Activated naive CD8-positive, alpha-beta T cell treated with anti-CD3 and anti-CD28 coated beads, Interleukin-2, amount 50 U/mL, for 24 hours (primary cell): ENCODE data around the gene MGP.

Experiments used
- ATAC-seq: fragments of 150-1000 bp; cut with Tn5 transposase; one replicate; pipeline ENCODE4 v1.10.0; 2021
- DNase-seq: peaks from one replicate; pipeline ENCODE4 v3.0.0; 2021
- H3K27ac Mint-ChIP-seq: one replicate; pipeline ENCODE4 v1.8.0; 2021; ENCODE audit warnings: mild to moderate bottlenecking, mixed read lengths
- H3K27me3 Mint-ChIP-seq: one replicate; pipeline ENCODE4 v1.8.0; 2021; ENCODE audit warnings: mixed read lengths
- H3K36me3 Mint-ChIP-seq: one replicate; pipeline ENCODE4 v1.8.0; 2021; ENCODE audit warnings: low read depth, mixed read lengths
- H3K4me1 Mint-ChIP-seq: one replicate; pipeline ENCODE4 v1.8.0; 2021; ENCODE audit warnings: mixed read lengths
- H3K4me3 Mint-ChIP-seq: one replicate; pipeline ENCODE4 v1.8.0; 2021; ENCODE audit warnings: mild to moderate bottlenecking, moderate library complexity, mixed read lengths
- H3K9me3 Mint-ChIP-seq: one replicate; pipeline ENCODE4 v1.8.0; 2021; ENCODE audit warnings: mixed read lengths

MGP gene

GRCh38 chr12:14836336-14837210 lies 49.1 kb downstream of the MGP start:
- DNase-seq: no peak
- Mint-ChIP-seq H3K27ac (no peak overlapping the region), H3K4me1 (no peaks in the 10 kb centered on the region), H3K36me3 (no peaks in the 10 kb centered on the region), H3K9me3 (no peaks in the 10 kb centered on the region), H3K27me3 (peaks cover 4% of the 10 kb centered on the region), H3K4me3 (no peak overlapping the region)
- ATAC-seq: no peak

- H3K4me1 Mint-ChIP-seq: no peaks in the 10 kb centered on the region
- H3K36me3 Mint-ChIP-seq: no peaks in the 10 kb centered on the region
- H3K9me3 Mint-ChIP-seq: no peaks in the 10 kb centered on the region
- DNase-seq (no peak), ATAC-seq (no peak)
- no peak overlapping the region for H3K27ac Mint-ChIP-seq
- no peak overlapping the region for H3K4me3 Mint-ChIP-seq
- H3K27me3 Mint-ChIP-seq: peaks cover 4% of the 10 kb centered on the region
Observed at GRCh38 chr12:14834509-14834908, 51.1 kb downstream of the MGP start.

GRCh38 chr12:14833952-14834351 lies 51.7 kb downstream of the MGP start:
- H3K4me1 Mint-ChIP-seq: no peaks in the 10 kb centered on the region
- no peak overlapping the region for H3K27ac Mint-ChIP-seq
- peaks cover 2% of the 10 kb centered on the region for H3K27me3 Mint-ChIP-seq
- H3K9me3 Mint-ChIP-seq: no peaks in the 10 kb centered on the region
- DNase-seq: no peak
- no peak for ATAC-seq
- H3K4me3 Mint-ChIP-seq: no peak overlapping the region
- no peaks in the 10 kb centered on the region for H3K36me3 Mint-ChIP-seq

DNA sequence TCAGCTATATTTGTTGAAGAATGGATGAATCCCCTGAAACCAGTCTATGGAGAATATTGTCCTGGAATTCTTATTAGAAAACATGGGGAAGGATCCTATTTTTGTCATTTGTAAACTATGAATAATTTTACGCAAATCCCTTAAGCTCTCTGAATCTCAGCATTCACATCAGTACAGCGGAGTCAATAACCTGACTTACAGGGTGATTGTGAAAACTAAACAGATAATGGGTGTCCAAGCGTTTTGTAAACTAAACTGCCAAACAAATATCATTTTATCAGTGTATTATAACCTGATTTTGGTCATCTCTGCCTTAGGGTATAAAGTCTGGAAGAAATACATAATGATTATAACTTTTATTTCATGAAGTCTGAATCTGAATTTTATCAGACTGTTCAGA lies 52.3 kb downstream of the MGP start:
- Mint-ChIP-seq H3K9me3 (no peaks in the 10 kb centered on the region), H3K36me3 (no peaks in the 10 kb centered on the region), H3K27me3 (peaks cover 2% of the 10 kb centered on the region), H3K27ac (no peak overlapping the region), H3K4me1 (no peaks in the 10 kb centered on the region), H3K4me3 (no peak overlapping the region)
- DNase-seq (no peak), ATAC-seq (no peak)
